HepG2 (cell line): Measurements from ENCODE around the gene MAGI1.

Experiments used
- EZH2 ChIP-seq: conservative IDR thresholded peaks from 2 replicates; pipeline ENCODE4 v1.6.1; 2012; ENCODE audit warnings: mild to moderate bottlenecking, low read depth, low read length, moderate library complexity
- GATAD2A ChIP-seq: IDR thresholded peaks from 2 replicates; pipeline ENCODE4 v1.6.1; 2016
- JUN ChIP-seq: sonication (generic); formaldehyde crosslinking; IDR thresholded peaks from 2 replicates; pipeline ENCODE4 v1.4.0; 2020; ENCODE audit warnings: mild to moderate bottlenecking, missing genetic modification reagents
- MYC ChIP-seq: sonication (generic); formaldehyde crosslinking; IDR thresholded peaks from 2 replicates; pipeline ENCODE4 v1.9.0; 2021; ENCODE audit warnings: missing genetic modification reagents, borderline replicate concordance
- NCOA1 ChIP-seq: sonication (generic); formaldehyde crosslinking; IDR thresholded peaks from 2 replicates; pipeline ENCODE4 v1.9.0; 2021; ENCODE audit warnings: missing genetic modification reagents
- SIN3B ChIP-seq: fragments of 150-350 bp; IDR thresholded peaks from 2 replicates; pipeline ENCODE4 v1.6.1; 2014; ENCODE audit warnings: low read length
- TCF12 ChIP-seq, 2 experiments: fragments of 450-650 bp in 1 of 2; sonication (generic) in 1 of 2; formaldehyde crosslinking in 1 of 2; IDR thresholded peaks; 2 replicates each; pipeline versions ENCODE4 v1.6.1 to v1.8.0; 2017 to 2022; ENCODE audit warnings: antibody characterized with exemption in 1 of 2, mild to moderate bottlenecking in 1 of 2, missing genetic modification reagents in 1 of 2, moderate library complexity in 1 of 2
- TCF7L2 ChIP-seq: IDR thresholded peaks from 2 replicates; pipeline ENCODE4 v1.6.1; 2011; ENCODE audit warnings: mild to moderate bottlenecking, low read depth, low read length, moderate library complexity
- YY1 ChIP-seq: IDR thresholded peaks from 2 replicates; pipeline ENCODE4 v1.6.1; 2011; ENCODE audit warnings: low read length, low read depth, moderate library complexity, mild to moderate bottlenecking; ENCODE audit not compliant: insufficient read depth, insufficient replicate concordance
- ZNF431 ChIP-seq: sonication (generic); formaldehyde crosslinking; IDR thresholded peaks from 2 replicates; pipeline ENCODE4 v1.9.0; 2022; ENCODE audit warnings: missing genetic modification reagents, low read depth, mild to moderate bottlenecking, borderline replicate concordance
- ZNF552 ChIP-seq: sonication (generic); formaldehyde crosslinking; IDR thresholded peaks from 2 replicates; pipeline ENCODE4 v1.9.0; 2022; ENCODE audit warnings: missing genetic modification reagents, mild to moderate bottlenecking, borderline replicate concordance
- ZSCAN25 ChIP-seq: sonication (generic); formaldehyde crosslinking; IDR thresholded peaks from 2 replicates; pipeline ENCODE4 v1.8.0; 2022; ENCODE audit warnings: mild to moderate bottlenecking, missing genetic modification reagents
- TF ChIP-seq, protein P1 (sequence below): sonication (generic); formaldehyde crosslinking; IDR thresholded peaks from 2 replicates; pipeline ENCODE4 v1.5.0; 2020; ENCODE audit warnings: mild to moderate bottlenecking, missing genetic modification reagents, moderate library complexity
- TF ChIP-seq, protein P2 (sequence below): sonication (generic); formaldehyde crosslinking; IDR thresholded peaks from 2 replicates; pipeline ENCODE4 v1.4.0; 2020; ENCODE audit warnings: missing genetic modification reagents

DNA sequence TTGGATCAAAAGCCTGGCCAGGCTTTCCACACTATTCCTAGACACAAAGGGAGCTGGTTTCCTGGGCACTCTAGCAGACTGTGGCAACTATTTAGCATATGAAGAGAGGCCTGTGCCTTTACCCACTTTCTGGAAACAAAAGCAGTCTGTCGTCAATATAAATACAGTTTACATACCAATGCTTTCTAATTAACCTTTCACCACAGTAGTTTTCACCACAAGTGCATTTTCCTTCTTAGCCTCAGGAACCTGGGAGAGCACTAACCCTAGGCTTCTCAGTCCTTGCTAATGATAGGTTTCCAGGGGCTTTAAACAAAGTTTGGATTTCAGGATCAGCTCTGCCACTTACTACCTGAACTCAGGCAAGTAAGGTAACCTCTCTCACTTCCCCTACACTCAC is 499.1 kb downstream of the MAGI1 start:
- TF ChIP-seq EZH2, result no peak
- no peak for TF ChIP-seq JUN (CRISPR knock-in tag)
- no peak for TF ChIP-seq ZSCAN25 (CRISPR knock-in tag)
- no peak for TF ChIP-seq MYC (CRISPR knock-in tag)
- TF ChIP-seq, protein P1, sequence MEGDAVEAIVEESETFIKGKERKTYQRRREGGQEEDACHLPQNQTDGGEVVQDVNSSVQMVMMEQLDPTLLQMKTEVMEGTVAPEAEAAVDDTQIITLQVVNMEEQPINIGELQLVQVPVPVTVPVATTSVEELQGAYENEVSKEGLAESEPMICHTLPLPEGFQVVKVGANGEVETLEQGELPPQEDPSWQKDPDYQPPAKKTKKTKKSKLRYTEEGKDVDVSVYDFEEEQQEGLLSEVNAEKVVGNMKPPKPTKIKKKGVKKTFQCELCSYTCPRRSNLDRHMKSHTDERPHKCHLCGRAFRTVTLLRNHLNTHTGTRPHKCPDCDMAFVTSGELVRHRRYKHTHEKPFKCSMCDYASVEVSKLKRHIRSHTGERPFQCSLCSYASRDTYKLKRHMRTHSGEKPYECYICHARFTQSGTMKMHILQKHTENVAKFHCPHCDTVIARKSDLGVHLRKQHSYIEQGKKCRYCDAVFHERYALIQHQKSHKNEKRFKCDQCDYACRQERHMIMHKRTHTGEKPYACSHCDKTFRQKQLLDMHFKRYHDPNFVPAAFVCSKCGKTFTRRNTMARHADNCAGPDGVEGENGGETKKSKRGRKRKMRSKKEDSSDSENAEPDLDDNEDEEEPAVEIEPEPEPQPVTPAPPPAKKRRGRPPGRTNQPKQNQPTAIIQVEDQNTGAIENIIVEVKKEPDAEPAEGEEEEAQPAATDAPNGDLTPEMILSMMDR (CRISPR knock-in tag), result no peak
- TF ChIP-seq YY1, result no peak
- no peak for TF ChIP-seq NCOA1 (CRISPR knock-in tag)
- no peak for TF ChIP-seq ZNF552 (CRISPR knock-in tag)
- no peak for TF ChIP-seq SIN3B
- no peak for TF ChIP-seq ZNF431
- no peak for TF ChIP-seq TCF12 (IDR thresholded peaks at IDR 0.05)
- TF ChIP-seq TCF12 (CRISPR knock-in tag; IDR thresholded peaks at IDR 0.05), result no peak
- no peak for TF ChIP-seq TCF7L2
- TF ChIP-seq, protein P2, sequence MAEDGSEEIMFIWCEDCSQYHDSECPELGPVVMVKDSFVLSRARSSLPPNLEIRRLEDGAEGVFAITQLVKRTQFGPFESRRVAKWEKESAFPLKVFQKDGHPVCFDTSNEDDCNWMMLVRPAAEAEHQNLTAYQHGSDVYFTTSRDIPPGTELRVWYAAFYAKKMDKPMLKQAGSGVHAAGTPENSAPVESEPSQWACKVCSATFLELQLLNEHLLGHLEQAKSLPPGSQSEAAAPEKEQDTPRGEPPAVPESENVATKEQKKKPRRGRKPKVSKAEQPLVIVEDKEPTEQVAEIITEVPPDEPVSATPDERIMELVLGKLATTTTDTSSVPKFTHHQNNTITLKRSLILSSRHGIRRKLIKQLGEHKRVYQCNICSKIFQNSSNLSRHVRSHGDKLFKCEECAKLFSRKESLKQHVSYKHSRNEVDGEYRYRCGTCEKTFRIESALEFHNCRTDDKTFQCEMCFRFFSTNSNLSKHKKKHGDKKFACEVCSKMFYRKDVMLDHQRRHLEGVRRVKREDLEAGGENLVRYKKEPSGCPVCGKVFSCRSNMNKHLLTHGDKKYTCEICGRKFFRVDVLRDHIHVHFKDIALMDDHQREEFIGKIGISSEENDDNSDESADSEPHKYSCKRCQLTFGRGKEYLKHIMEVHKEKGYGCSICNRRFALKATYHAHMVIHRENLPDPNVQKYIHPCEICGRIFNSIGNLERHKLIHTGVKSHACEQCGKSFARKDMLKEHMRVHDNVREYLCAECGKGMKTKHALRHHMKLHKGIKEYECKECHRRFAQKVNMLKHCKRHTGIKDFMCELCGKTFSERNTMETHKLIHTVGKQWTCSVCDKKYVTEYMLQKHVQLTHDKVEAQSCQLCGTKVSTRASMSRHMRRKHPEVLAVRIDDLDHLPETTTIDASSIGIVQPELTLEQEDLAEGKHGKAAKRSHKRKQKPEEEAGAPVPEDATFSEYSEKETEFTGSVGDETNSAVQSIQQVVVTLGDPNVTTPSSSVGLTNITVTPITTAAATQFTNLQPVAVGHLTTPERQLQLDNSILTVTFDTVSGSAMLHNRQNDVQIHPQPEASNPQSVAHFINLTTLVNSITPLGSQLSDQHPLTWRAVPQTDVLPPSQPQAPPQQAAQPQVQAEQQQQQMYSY (CRISPR knock-in tag), result no peak
- no peak for TF ChIP-seq GATAD2A (CRISPR knock-in tag)
